Muscle of back (tissue), 11 donors: ENCODE results near the gene FAM180A. TPM values are rescaled to one million over a fixed set of nuclear protein-coding genes. Genes with fewer than 3 reads are reported as not detected.
"Not testable (repeated sequence)": the region's sequence is repeated elsewhere in the genome, so short reads cannot be mapped to it uniquely, and the experiment has no call there.

ENCODE experiments used
- DNase-seq, 3 donors: peaks; one replicate each; pipeline versions ENCODE4 v3.0.0 to v3.0.0-alpha.2; 2013
- polyA plus RNA-seq, 10 donors: library from polyadenylated mRNA; unstranded; fragments of 120-200 nt; gene quantifications; one replicate each; pipeline ENCODE4 v1.2.1, GENCODE V29; 2013; ENCODE audit not compliant: insufficient read length in 10 of 10

FAM180A gene
- polyA plus RNA-seq, 10 donors = 0.13 to 1.1 (median 0.56) TPM; not detected in 3

DNA sequence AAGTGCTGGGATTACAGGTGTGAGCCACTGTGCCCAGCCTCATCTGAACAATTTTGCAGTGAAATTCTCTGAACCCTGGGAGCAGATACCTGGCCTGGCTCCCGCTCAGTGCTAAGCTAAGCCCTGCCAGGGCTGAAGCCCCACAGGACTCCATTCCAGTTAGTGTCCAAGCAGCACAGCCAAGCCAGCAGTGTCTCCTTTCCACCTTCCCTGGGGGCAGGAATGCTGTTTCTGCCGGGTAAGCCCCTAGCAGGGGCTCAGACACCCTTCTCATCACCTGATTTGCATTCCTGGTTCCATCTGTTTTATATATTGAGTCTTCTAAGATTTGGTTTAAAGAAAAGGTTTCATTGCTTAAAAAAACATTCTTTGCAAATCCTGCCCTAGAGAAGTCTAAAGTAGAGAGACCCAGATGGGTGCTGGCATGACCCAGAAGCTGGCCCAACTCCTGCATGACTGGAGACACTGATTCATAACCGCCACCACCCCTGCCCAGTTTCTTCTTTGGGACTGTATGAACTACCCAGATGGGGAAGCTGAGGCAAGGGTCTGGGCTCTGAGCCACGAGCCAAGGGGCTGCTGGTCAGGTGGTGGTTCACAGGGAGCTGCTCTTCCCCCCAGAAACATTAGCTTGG lies 34.7 kb downstream of the FAM180A start:
- no peak for DNase-seq

DNA sequence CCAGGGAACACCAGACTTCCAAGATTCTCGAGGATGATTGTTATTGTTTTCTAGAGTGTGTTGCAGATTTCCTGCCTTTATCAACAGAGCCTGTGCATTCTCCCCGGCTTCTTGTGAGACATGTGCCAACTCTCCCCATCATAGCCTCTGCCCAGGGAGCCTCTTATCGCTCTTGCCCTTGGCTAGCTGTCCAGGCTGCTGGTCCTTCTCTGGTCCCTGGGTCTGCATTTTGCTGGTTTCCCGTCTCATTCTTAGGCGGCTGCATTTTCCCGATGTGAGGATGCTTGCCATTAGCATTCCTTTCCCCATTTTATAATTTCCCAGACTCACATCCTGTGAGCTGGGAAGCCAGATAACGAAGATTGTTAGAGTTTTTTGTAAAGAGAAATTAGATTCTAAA lies 35.8 kb downstream of the FAM180A start:
- DNase-seq = no peak

DNA sequence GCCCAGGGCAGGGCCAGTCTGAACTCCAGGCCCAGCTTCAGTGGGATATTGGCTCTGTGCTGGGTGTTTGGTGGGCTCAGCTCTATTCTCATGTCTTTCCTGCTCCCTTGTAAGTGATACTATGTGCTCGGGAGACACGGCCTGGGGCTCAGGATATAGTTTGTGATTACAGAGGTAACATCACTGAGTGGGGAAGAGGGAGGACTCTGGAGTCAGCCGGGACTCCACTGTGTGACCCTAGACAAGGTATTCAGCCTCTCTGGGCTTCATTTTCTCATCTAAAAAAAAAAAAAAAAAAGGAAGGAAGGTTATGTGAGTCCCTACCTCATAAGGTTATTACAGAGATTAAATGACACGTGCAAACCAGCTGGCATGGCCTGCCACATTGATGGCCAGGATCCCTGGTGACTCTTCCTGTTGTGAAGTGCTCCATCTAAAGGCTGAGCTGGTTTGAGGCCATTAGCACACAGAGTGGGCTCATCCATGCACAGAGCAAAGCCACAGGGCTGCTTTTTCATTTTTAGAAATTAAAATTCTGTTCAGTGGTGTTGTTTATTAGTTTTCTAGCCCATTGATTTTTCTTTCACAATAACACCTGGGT lies 36.3 kb downstream of the FAM180A start:
- no peak for DNase-seq

DNA sequence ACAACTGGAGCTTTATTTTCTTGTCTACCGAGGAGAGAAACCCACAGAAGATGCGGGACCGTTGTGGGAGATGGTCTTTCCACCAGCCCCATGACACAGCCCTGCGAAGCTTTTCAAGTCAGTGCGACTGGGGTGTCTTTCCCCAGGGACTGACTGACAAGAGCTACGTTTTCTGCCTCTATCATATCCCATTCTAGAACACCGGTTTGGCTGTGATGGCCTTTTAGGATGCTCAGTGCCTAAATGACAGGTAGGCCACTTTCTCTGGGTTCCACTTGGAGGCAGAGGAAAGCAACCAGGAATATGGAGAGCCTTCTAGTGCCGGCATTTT lies 37.5 kb downstream of the FAM180A start:
- no peak for DNase-seq

DNA sequence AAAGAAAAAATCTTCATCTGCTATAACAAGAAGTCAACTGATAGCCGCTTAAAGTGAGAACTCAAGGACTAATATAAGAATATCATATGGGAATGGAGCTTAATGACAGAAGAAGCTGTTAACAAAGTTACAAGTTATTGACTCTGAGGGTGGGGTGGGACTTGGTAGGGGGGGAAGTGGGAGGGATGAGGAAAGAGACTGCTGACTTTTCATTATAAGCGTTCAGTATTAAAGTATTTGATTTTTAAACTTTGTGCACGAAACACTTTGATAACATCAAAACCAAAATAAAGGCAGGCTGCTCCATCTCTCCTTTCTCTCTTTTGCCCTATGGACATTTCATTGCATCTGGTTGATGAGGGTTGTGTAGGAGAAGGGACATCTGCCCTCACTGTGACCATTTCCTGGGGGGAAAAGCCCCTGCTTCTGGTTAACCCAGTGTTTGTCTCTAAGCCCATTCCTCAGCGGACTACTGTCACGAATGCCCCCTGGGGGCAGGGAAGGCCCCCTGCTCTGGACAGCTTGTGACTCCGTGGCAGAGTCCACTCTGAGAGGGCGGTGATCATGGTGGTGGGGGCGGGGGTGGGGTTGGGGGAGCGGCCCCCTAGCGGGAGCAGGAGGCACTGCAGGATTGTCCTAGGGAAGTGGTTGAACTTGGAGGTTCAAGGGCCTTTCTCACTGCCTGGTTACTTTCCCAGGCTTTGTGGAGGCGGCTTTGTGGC lies 38.0 kb downstream of the FAM180A start:
- DNase-seq = no peak

DNA sequence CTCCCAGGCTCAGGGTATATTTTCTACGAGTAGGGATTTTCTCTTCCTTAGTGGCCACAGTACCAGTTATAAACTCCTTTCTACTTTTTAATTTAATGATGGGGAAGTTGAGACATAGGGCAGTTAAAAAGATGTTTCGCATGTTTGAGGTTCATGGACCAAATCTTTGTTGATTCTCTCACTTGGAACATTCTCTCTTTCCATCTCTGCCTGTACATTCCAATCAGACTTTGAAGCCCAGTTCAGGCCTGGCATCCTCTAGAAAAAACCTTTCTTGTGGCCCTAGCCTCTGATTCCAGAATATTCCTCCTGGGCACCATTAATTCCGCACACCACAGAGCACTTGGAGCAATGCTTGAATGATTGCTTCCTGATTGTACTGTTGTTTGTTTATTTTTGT lies 39.1 kb downstream of the FAM180A start:
- no peak for DNase-seq

DNA sequence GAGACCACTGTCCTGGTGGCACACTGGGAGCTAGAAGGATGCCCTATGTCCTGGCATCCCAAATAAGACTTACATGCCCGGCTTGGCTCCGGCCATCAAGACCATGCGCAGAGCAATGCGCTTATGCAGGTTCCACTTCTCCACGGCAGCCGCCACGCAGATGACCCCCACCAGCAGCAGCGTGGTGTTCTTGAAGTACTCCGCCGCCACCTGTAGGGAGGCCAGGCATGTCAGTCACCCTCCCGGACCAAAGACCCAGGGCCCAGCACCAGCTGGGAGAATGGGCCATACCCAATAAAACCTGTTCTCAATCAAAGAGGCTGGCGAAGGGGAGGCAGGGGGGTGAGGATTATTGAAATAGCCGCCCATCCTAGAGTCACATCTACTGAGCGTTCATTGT lies 40.6 kb downstream of the FAM180A start:
- DNase-seq = no peak

DNA sequence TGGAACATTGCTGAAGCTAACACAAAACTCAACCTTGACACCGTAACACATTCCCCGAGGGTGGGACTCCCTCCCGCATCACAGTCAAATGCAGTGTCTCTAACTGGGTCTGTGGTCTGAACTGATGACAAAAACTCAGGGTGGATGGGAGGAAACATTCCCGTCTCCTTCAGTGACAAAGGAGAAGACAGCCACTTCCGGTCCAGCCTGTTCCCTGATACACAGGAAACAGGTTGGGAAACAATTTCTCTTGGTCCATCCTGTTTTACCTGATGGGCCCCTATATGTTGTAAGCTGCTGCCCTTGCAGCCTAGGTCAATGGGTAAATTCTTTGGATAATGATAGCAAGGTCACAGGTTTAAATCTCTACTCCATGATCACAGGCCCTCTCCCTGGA lies 41.0 kb downstream of the FAM180A start:
- DNase-seq = no peak

DNA sequence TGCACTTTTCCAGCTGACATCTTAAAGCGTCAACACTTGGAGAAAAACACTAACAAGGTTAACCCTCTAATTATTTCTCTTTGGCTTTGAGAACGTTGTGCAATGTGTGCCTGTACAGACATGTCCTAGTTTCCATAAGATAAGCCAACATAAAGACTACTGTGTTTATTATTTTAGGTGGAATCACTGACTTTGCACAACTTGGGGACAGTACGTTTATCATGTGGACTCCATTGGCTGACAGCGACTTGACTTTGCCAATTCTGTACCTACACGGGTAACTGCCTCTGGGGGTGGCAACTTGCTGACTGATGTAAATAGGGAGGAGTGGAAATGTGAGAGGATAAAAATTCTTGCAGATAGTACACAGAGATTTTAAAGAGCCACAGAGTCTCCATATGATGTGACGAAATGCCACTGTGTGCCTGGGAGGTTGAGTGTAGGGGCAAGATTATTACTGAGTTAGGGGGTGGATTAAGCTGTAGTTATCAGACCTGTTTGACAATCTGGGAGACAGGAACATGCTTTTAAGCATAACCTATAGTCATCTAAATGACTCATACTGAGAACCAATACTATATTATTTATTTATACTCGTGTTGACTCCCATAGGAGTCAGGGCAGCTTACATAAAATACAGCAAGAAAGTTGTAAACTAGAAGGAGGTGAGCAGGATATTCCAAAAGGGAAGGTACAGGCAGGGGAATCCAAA lies 41.6 kb downstream of the FAM180A start:
- DNase-seq = no peak

DNA sequence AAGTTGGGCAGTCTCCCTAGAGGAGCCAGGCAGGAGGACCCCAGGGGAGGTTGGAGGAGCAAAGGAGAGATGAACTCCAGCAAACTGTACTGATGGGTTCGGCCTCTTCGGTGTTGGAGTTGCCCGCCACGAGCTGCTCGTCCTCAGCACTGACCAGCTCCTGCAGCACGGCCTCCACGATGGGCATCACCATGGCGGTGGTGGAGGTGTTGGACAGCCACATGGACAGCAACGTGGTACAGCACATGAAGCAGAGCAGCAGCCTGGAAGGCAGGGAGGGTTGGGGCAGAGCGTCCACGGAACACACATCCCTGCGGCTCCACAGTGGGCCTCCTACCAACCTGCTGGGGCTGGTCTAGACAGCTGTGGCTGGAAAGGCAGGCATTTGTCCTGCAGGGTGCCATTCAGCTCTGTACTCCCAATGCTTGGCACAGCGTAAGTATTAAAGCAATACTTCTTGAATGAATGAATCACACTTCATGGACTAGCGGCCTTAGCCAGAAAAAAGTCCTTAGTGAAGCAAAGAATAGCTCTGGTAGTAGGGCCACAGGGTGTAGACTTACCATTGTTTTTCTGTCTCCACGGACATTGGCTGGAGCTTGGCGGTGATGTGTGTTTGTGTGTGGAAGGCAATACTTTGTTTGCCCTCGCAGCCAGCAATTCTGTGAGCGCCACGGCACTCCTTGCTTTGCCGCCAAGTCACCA lies 42.4 kb downstream of the FAM180A start:
- DNase-seq = no peak

DNA sequence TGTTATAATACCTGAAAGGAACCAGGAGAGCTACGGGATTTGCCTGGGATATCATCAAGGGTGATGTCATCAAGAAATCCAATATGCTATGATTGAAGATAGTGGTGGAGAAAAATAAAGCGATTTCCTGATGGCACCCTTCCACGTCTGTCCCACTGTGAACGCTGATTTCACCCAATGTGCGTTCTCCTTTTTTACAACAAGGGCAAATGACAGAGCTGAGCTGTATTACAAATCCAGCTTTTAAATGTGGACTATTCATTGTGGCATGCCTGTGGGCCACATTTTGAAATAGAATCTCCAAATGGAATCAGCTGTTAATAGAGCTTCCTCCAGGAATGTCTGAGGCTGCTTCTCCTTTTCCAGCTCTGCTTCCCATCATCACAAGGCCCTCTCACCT lies 43.9 kb downstream of the FAM180A start:
- no peak for DNase-seq

DNA sequence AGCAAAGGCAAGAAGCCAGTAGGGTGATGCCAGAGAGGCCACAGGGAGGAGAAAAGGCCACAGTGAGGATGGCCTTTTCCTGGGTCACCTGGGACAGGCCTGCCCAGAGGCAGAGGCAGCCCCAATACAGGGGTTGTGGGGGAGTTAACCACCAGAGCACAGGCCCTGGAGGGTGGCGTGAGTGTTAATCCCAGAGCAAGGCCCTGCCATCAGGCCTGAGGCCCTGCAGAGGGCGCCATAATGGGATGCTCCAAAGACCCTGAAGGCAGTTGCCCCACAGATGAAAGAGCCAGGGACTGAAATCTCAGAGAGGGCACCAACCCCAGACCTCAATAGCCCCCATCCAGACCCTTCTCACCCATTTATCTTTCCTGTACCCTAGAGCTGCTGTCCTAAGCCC lies 44.5 kb downstream of the FAM180A start:
- no peak for DNase-seq

DNA sequence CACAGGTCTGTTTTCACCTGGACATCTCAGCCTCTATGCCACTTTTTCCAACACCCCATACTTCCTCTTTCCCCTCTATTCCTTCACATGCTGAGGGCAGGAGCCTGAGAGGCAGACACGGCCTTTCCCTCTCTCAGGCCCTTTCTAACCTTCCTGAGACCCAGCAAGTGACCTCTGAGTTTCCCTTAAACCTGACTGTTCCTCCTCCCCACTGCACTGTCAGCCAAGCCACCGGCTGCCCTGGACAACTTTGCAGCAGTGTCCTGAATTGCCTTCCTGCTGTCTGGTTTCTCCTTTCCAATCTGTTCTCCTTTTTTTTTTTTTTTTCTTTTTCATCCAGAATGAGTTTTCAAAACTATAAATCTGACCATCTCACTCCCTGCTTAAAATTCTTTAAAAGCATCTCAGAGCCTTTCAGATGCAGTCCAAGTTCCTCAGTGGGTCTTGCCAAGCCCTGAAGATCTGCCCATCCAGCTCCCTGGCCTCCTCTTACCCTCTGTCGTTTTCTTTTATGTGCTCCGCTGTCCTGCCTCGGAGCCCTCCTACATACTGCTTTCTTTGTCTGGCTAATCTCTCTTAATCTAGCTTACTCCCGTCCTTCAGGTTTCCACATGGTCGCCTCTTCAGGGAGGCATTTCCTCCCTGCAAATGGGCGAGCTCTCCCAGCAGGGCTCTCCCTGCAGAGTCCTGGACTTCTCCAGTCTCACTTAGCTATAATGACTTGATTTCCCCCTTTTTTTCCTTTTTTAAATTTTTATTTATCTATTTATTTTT lies 51.1 kb downstream of the FAM180A start:
- DNase-seq = no peak

DNA sequence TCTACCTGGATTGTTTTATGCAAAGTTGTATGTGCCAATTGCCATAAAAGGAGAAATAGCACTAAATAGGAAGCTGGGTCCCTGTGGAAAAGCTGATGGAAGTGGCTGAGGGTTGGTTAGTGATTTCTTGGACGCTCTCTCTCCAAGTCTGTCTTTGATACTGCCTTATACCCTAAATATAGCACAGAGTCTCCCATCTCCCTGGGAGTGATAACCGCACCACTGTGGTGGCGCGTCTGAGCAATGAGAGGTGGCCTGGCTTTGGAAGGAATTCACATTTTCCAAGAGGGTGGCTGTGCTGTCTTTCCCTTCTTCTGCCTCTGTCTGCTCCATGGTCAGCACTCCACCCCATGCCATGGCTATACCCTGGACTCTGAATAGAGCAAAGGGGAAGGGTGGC lies 55.1 kb downstream of the FAM180A start:
- DNase-seq = no peak

DNA sequence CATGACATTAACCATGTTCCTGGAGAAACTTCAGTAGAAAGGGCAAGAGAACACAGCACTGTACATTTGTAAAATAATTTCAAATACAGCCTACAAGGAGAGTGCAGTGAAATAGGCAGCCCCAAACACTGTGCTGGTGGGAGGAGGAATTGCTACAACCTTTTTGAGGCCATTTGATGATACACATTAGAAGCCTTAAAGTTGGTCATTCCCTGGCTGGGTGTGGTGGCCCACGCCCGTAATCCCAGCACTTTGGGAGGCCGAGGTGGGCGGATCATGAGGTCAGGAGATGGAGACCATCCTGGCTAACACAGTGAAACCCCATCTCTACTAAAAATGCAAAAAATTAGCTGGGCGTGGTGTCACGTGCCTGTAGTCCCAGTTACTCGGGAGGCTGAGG lies 56.0 kb downstream of the FAM180A start:
- DNase-seq = not testable (repeated sequence)

DNA sequence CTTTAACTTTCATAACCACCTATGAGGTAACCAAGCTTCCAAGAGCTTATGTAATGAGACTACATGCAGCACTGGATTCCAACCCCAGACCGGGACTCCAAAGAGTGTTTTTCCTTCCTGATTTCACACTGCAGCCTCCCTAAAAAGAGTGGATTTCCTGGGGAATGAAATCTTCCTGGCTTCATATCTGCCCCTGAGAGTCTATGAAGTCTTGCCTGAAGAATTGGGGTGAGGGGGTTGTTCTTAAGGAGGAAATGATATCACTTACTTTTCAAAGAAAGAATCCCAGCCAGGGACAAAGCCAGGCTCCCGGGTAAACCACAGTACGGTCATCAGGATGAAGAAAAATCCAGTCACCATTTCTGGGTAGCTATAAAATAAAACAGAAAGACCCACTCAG lies 56.6 kb downstream of the FAM180A start:
- no peak for DNase-seq

DNA sequence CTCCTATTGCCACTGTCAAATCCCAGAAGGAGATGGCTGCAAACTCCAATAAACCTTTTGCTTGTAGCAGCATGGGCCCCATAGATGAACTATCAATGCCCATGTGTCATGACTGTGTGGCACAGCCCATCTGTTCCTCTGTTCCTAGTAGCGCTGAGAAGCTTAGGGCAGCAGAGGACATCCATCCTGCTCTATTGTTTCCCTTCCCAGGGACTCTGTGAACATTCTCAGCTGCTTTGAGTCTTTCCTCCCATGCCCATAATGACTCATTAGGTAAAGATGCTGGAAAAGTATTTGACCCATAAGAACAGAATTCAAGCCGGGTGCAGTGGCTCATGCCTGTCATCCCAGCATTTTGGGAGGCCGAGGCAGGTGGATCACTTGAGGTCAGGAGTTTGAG lies 58.0 kb downstream of the FAM180A start:
- DNase-seq = no peak

DNA sequence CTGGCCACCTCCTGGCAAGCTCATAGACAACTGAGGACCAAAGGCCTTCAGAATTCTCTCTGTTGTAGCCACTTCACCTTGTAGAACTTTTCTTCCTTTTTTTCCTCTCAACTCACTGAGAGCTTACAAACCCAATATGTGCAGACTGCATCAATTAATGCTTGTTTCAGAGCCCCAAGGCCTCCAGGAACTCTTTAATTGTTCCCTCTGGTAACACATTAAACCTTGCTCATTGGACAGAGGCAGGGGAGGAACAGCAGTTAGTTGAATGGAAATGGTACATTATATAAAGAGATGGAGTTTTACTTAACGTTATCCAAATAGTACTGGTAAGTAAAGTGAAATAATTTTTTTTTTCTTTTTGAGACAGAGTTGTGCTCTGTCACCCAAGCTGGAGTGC lies 61.1 kb downstream of the FAM180A start:
- no peak for DNase-seq

DNA sequence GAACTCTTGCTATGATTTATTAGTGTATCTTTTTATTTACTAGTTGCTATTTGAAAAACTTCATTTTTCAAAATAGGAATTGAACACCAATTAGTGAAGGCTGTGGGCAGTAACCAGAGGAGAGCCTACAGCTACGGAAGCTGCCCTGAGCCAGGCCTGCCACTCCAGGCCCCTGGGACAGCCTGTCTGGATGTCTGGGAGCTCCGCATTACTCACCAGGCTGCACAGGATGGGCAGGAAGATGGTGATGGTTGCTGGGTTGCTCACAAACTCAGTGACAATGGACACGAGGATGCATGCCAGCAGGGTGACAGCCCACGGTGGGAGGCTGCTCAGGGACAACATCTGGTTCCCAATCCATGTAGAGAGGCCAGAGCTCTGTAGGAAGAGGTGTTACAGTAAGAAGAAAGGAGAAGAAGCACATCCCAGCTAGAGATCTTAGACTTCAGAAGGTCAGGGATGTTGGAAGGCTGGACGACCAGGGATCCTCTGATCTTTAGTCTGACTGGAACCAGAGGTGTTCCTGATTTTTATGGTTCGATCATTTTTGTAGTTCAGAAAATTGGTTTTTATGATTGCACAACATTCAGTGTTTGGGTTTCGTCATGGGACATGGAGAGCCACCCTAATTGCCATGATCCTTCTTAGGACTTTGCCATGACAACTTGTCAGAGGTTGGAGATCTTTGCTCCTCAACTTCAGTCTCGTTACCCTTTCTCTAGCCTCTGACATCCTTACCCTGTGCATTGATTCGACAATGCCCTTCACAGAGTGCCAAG lies 63.1 kb downstream of the FAM180A start:
- DNase-seq = no peak

DNA sequence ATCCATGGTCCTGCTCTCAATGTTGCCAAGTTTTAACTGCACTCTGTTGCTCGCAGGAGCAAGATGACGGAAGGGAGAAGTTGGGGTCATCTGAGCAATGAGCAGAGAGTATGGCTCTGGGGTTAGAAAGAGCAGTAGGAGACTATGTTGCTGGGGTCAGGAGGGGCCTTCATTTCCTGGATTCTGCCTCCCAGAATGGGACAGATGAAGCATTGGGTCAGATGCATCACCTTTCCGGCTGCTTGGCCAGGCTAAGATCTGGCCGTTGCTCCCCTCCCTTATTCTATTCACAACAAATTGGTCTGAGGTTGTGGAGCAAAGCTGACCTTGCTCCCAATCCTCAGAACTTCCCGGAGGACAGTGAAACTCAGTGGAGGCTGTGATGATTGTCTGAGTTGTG lies 63.9 kb downstream of the FAM180A start:
- no peak for DNase-seq

DNA sequence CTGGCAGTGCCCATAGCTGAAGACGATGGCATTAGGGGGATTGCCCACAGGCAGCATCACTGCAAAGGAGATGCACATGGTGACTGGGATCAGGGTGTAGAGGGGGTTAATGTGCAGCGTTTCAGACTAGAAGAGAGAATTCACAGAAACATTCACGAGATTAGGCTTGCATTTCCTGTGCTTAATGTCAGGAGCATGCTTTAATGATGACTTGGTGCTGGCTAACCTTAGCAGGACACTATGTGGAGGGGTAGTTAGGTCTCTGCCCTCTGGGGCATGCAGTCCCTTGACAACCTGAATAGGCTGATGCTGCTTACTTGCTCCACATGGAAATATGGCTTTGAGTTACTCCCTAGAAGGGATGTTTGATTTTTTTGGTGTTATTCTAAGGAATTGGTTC lies 64.5 kb downstream of the FAM180A start:
- no peak for DNase-seq
